HUES6 (cell line): ENCODE results near the gene ZSWIM4.
A peak's percentile ranks its signal among the peaks of the same experiment; 100 is the strongest.

ENCODE experiments used
- H3K27ac ChIP-seq: 2 replicates; pipeline ENCODE4 v1.7.0; 2013; ENCODE audit warnings: low read depth, mild to moderate bottlenecking, low read length, inconsistent platforms
- H3K27me3 ChIP-seq: 2 replicates; pipeline ENCODE4 v1.6.1; 2013; ENCODE audit warnings: low read length; ENCODE audit not compliant: control insufficient read depth, insufficient read depth
- H3K36me3 ChIP-seq: 2 replicates; pipeline ENCODE4 v1.6.1; 2013; ENCODE audit warnings: low read length; ENCODE audit not compliant: control insufficient read depth, insufficient read depth
- H3K4me1 ChIP-seq: 2 replicates; pipeline ENCODE4 v1.6.1; 2013; ENCODE audit warnings: low read length; ENCODE audit not compliant: control insufficient read depth, insufficient read depth
- H3K4me3 ChIP-seq: 2 replicates; pipeline ENCODE4 v1.5.1; 2013; ENCODE audit warnings: low read depth, low read length
- H3K9ac ChIP-seq: one replicate; pipeline ENCODE4 v1.6.1; 2013; ENCODE audit warnings: mild to moderate bottlenecking, low read length
- H3K9me3 ChIP-seq: 2 replicates; pipeline ENCODE4 v1.6.1; 2013; ENCODE audit warnings: low read depth, low read length; ENCODE audit not compliant: control insufficient read depth, insufficient read depth

ZSWIM4 gene

GRCh38 chr19:13796301-13797057, 1.2 kb downstream of the ZSWIM4 start:
- no peaks in the 10 kb centered on the region for H3K27me3 ChIP-seq
- H3K4me1 ChIP-seq, result peaks cover 6% of the 10 kb centered on the region; the same call in 1 of the 2 replicates
- H3K27ac ChIP-seq, result no peak overlapping the region; the same call in 1 of the 2 replicates
- no peaks in the 10 kb centered on the region for H3K9me3 ChIP-seq
- peaks cover 13% of the 10 kb centered on the region; the same call in 1 of the 2 replicates for H3K36me3 ChIP-seq
- H3K9ac ChIP-seq, result peak overlapping the region; percentile 68
- H3K4me3 ChIP-seq, result peak overlapping the region; percentile 89

- no peaks in the 10 kb centered on the region for H3K27me3 ChIP-seq
- H3K36me3 ChIP-seq, result peaks cover 13% of the 10 kb centered on the region; the same call in 1 of the 2 replicates
- no peak overlapping the region for H3K27ac ChIP-seq
- no peak overlapping the region for H3K9ac ChIP-seq
- H3K9me3 ChIP-seq, result no peaks in the 10 kb centered on the region
- 0 out of 2 replicates have a peak overlapping the region, but pooled peaks have one; percentile 89 for H3K4me3 ChIP-seq
- peaks cover 6% of the 10 kb centered on the region; the same call in 1 of the 2 replicates for H3K4me1 ChIP-seq
Observed at GRCh38 chr19:13797058-13797440, 1.8 kb downstream of the ZSWIM4 start.

GRCh38 chr19:13797870-13798269, 2.6 kb downstream of the ZSWIM4 start:
- no peak overlapping the region for H3K4me3 ChIP-seq
- peaks cover 16% of the 10 kb centered on the region for H3K36me3 ChIP-seq
- peaks cover 6% of the 10 kb centered on the region; the same call in 1 of the 2 replicates for H3K4me1 ChIP-seq
- no peak overlapping the region for H3K27ac ChIP-seq
- H3K9ac ChIP-seq, result no peak overlapping the region
- H3K27me3 ChIP-seq, result no peaks in the 10 kb centered on the region
- H3K9me3 ChIP-seq, result no peaks in the 10 kb centered on the region

GRCh38 chr19:13799669-13800068, 4.4 kb downstream of the ZSWIM4 start:
- Histone ChIP-seq H3K27ac (no peak overlapping the region), H3K27me3 (no peaks in the 10 kb centered on the region), H3K36me3 (peaks cover 16% of the 10 kb centered on the region), H3K4me1 (peaks cover 6% of the 10 kb centered on the region; the same call in 1 of the 2 replicates), H3K9ac (no peak overlapping the region), H3K4me3 (no peak overlapping the region), H3K9me3 (no peaks in the 10 kb centered on the region)

GRCh38 chr19:13803038-13803437, 7.8 kb downstream of the ZSWIM4 start:
- Histone ChIP-seq H3K9ac (no peak overlapping the region), H3K4me3 (no peak overlapping the region), H3K27me3 (no peaks in the 10 kb centered on the region), H3K27ac (no peak overlapping the region), H3K9me3 (no peaks in the 10 kb centered on the region), H3K4me1 (no peaks in the 10 kb centered on the region), H3K36me3 (peaks cover 41% of the 10 kb centered on the region)

GRCh38 chr19:13804830-13805683, 9.8 kb downstream of the ZSWIM4 start:
- Histone ChIP-seq H3K9me3 (no peaks in the 10 kb centered on the region), H3K4me1 (no peaks in the 10 kb centered on the region), H3K4me3 (no peak overlapping the region), H3K27me3 (no peaks in the 10 kb centered on the region), H3K9ac (no peak overlapping the region), H3K27ac (no peak overlapping the region), H3K36me3 (peaks cover 52% of the 10 kb centered on the region)

GRCh38 chr19:13806728-13807127, 11.5 kb downstream of the ZSWIM4 start:
- H3K27me3 ChIP-seq, result no peaks in the 10 kb centered on the region
- H3K4me1 ChIP-seq, result no peaks in the 10 kb centered on the region
- H3K27ac ChIP-seq, result no peak overlapping the region
- H3K9ac ChIP-seq, result no peak overlapping the region
- no peaks in the 10 kb centered on the region for H3K9me3 ChIP-seq
- H3K4me3 ChIP-seq, result no peak overlapping the region
- peaks cover 52% of the 10 kb centered on the region for H3K36me3 ChIP-seq

- H3K27me3 ChIP-seq, result no peaks in the 10 kb centered on the region
- H3K27ac ChIP-seq, result no peak overlapping the region
- H3K4me3 ChIP-seq, result no peak overlapping the region
- peaks cover 52% of the 10 kb centered on the region for H3K36me3 ChIP-seq
- no peak overlapping the region for H3K9ac ChIP-seq
- no peaks in the 10 kb centered on the region for H3K4me1 ChIP-seq
- H3K9me3 ChIP-seq, result no peaks in the 10 kb centered on the region
Observed at GRCh38 chr19:13807421-13808021, 12.3 kb downstream of the ZSWIM4 start.

GRCh38 chr19:13808856-13809255, 13.6 kb downstream of the ZSWIM4 start:
- H3K9me3 ChIP-seq, result no peaks in the 10 kb centered on the region
- H3K36me3 ChIP-seq, result peaks cover 62% of the 10 kb centered on the region
- no peak overlapping the region for H3K9ac ChIP-seq
- no peak overlapping the region for H3K27ac ChIP-seq
- no peaks in the 10 kb centered on the region for H3K4me1 ChIP-seq
- H3K27me3 ChIP-seq, result no peaks in the 10 kb centered on the region
- no peak overlapping the region for H3K4me3 ChIP-seq

GRCh38 chr19:13812544-13812943, 17.3 kb downstream of the ZSWIM4 start:
- peaks cover 1% of the 10 kb centered on the region; the same call in 1 of the 2 replicates for H3K4me1 ChIP-seq
- H3K36me3 ChIP-seq, result peaks cover 65% of the 10 kb centered on the region

More at GRCh38 chr19:13812544-13812943, 17.3 kb downstream of the ZSWIM4 start:
- Histone ChIP-seq H3K9ac (no peak overlapping the region), H3K9me3 (no peaks in the 10 kb centered on the region), H3K4me3 (no peak overlapping the region), H3K27me3 (no peaks in the 10 kb centered on the region), H3K27ac (no peak overlapping the region)
